ENCODE data around the gene TLR6. TPM values are rescaled to one million over a fixed set of nuclear protein-coding genes. Genes with fewer than 3 reads are reported as not detected.

Gene TLR6
- total RNA-seq, 1 experiment from 2014 or later = 4.8 TPM

DNA sequence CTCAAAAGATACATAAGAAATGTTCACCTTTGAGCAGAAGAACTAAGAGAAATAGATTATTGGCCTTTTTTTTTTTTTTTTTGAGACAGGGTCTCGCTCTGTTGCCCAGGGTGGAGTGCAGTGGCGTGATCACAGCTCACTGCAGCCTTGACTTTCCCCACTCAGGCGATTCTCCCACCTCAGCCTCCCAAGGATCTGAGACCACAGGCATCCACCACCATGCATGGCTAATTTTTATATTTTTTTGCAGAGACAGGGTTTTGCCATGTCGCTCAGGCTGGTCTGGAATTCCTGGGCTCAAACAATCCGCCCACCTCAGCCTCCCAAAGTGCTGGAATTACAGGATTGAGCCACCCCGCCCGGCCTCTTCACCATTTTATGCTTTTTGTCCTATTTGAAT, 2.9 kb upstream of the TLR6 start (continued):
- TF ChIP-seq CEBPB (IDR thresholded peaks at IDR 0.05; ENCODE audit: low read depth) (no peak), YY1 (IDR thresholded peaks at IDR 0.05; ENCODE audit: extremely low read depth, insufficient replicate concordance, low read depth, low read length) (no peak), POLR2AphosphoS5 (IDR thresholded peaks at IDR 0.05; ENCODE audit: low read depth, low read length) (no peak), FOSL1 (IDR thresholded peaks at IDR 0.05; ENCODE audit: low read depth) (no peak), CBX3 (IDR thresholded peaks at IDR 0.05; ENCODE audit: low read depth) (no peak), SRF (IDR thresholded peaks at IDR 0.05; ENCODE audit: low read depth) (no peak), TCF7L2 (IDR thresholded peaks at IDR 0.05; ENCODE audit: borderline replicate concordance, extremely low read depth, insufficient read depth, insufficient read length) (no peak), ZFX (IDR thresholded peaks at IDR 0.05) (no peak)
- TF ChIP-seq, protein P1, sequence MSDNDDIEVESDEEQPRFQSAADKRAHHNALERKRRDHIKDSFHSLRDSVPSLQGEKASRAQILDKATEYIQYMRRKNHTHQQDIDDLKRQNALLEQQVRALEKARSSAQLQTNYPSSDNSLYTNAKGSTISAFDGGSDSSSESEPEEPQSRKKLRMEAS (IDR thresholded peaks at IDR 0.05) = no peak
- TF ChIP-seq, protein P2, sequence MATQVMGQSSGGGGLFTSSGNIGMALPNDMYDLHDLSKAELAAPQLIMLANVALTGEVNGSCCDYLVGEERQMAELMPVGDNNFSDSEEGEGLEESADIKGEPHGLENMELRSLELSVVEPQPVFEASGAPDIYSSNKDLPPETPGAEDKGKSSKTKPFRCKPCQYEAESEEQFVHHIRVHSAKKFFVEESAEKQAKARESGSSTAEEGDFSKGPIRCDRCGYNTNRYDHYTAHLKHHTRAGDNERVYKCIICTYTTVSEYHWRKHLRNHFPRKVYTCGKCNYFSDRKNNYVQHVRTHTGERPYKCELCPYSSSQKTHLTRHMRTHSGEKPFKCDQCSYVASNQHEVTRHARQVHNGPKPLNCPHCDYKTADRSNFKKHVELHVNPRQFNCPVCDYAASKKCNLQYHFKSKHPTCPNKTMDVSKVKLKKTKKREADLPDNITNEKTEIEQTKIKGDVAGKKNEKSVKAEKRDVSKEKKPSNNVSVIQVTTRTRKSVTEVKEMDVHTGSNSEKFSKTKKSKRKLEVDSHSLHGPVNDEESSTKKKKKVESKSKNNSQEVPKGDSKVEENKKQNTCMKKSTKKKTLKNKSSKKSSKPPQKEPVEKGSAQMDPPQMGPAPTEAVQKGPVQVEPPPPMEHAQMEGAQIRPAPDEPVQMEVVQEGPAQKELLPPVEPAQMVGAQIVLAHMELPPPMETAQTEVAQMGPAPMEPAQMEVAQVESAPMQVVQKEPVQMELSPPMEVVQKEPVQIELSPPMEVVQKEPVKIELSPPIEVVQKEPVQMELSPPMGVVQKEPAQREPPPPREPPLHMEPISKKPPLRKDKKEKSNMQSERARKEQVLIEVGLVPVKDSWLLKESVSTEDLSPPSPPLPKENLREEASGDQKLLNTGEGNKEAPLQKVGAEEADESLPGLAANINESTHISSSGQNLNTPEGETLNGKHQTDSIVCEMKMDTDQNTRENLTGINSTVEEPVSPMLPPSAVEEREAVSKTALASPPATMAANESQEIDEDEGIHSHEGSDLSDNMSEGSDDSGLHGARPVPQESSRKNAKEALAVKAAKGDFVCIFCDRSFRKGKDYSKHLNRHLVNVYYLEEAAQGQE (IDR thresholded peaks at IDR 0.05; ENCODE audit: low read depth) = no peak

DNA sequence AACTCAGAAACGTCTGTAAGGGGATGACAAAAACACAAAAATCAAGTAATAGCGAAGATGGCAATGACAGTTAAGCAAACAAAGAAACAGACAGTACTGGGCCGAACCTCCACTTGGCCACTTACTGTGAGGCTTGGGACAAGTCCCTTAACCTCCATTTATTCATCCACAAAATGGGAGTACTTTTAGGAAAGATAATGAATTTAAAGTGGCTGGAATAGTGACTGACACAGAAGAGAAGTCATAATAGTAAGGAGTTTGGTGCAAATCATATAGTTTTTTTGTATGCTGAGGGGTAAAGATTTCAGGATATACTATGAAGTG, 1.4 kb upstream of the TLR6 start:
- DNase-seq (ENCODE audit: low read depth, low spot score) (no peak), ATAC-seq (no peak)
- Histone ChIP-seq H3K4me2 (ENCODE audit: low read length) (peak overlapping the region; percentile 90), H3K4me1 (ENCODE audit: control insufficient read depth in 1 of 2, insufficient read depth in 2 of 2, low read length in 2 of 2) (peaks cover 19 to 49% of the 10 kb centered on the region in 2 experiments), H3K27me3 (ENCODE audit: insufficient read depth, low read length) (no peaks in the 10 kb centered on the region), H3K9ac (ENCODE audit: low read length) (peak overlapping the region; percentile 53), H4K20me1 (ENCODE audit: insufficient read depth) (no peaks in the 10 kb centered on the region), H3K4me3 (replicated peaks in 1 of 2; ENCODE audit: low read depth in 1 of 2, low read length in 2 of 2) (peak overlapping the region in 1 of 2 experiments; percentile 57; a peak in 3 of 4 replicates), H3K9me3 (ENCODE audit: control insufficient read depth in 1 of 2, insufficient read depth in 1 of 2, low read depth in 1 of 2, low read length in 2 of 2) (no peaks in the 10 kb centered on the region), H3K36me3 (ENCODE audit: control insufficient read depth in 1 of 2, insufficient read depth in 2 of 2, low read length in 2 of 2) (no peaks in the 10 kb centered on the region), H2AFZ (ENCODE audit: low read depth, low read length, poor library complexity, severe bottlenecking) (peak overlapping the region; percentile 27), H3K79me2 (ENCODE audit: insufficient read depth, low read length) (no peaks in the 10 kb centered on the region), H3K27ac (ENCODE audit: low read depth, low read length) (peak overlapping the region; percentile 84), H3K9me2 (ENCODE audit: insufficient read depth) (no peaks in the 10 kb centered on the region)
- ChIA-PET POLR2A (interaction anchor here (0.7 to 1.5 kb wide), 2 partner anchors 99 to 714 kb away, joined by 3 to 4 read pairs; no protein-coding TSS in a partner anchor), RAD21 (ENCODE audit: low non-redundant PET in 1 of 2, low total read pairs in 2 of 2, uncharacterized antibody in 2 of 2, unreplicated experiment in 2 of 2) (no interaction called here), CTCF (no interaction called here)
- intact Hi-C loops (cut with micrococcal nuclease) = loop anchor here (5.0 to 10.0 kb wide), 3 partner anchors 676 to 796 kb away; no protein-coding TSS in a partner anchor
- BruUV-seq (replicated peaks) = TSS peak; percentile 91
- TF ChIP-seq POLR2A (IDR thresholded peaks at IDR 0.05; ENCODE audit: borderline replicate concordance, extremely low read depth, insufficient read depth, insufficient read length) (peak; percentile 8), SP1 (IDR thresholded peaks at IDR 0.05; ENCODE audit: low read depth) (no peak), CBX3 (IDR thresholded peaks at IDR 0.05; ENCODE audit: low read depth) (peak; percentile 6; the same call in 1 of the 2 replicates), TCF7L2 (IDR thresholded peaks at IDR 0.05; ENCODE audit: borderline replicate concordance, extremely low read depth, insufficient read depth, insufficient read length) (no peak), EZH2phosphoT487 (IDR thresholded peaks at IDR 0.05; ENCODE audit: borderline replicate concordance) (no peak), EGR1 (IDR thresholded peaks at IDR 0.05; ENCODE audit: low read depth) (no peak), ELF1 (IDR thresholded peaks at IDR 0.05; ENCODE audit: borderline replicate concordance, low read depth) (no peak), SRF (IDR thresholded peaks at IDR 0.05; ENCODE audit: low read depth) (no peak), SIN3A (IDR thresholded peaks at IDR 0.05; ENCODE audit: low read depth) (peak; percentile 16; the same call in 1 of the 2 replicates)
- TF ChIP-seq, protein P1 (IDR thresholded peaks at IDR 0.05) = no peak; the same call in none of the 2 replicates
- TF ChIP-seq, protein P3, sequence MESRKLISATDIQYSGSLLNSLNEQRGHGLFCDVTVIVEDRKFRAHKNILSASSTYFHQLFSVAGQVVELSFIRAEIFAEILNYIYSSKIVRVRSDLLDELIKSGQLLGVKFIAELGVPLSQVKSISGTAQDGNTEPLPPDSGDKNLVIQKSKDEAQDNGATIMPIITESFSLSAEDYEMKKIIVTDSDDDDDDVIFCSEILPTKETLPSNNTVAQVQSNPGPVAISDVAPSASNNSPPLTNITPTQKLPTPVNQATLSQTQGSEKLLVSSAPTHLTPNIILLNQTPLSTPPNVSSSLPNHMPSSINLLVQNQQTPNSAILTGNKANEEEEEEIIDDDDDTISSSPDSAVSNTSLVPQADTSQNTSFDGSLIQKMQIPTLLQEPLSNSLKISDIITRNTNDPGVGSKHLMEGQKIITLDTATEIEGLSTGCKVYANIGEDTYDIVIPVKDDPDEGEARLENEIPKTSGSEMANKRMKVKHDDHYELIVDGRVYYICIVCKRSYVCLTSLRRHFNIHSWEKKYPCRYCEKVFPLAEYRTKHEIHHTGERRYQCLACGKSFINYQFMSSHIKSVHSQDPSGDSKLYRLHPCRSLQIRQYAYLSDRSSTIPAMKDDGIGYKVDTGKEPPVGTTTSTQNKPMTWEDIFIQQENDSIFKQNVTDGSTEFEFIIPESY (IDR thresholded peaks at IDR 0.05; ENCODE audit: extremely low read depth, insufficient replicate concordance, low read length) = no peak
- TF ChIP-seq, protein P4, sequence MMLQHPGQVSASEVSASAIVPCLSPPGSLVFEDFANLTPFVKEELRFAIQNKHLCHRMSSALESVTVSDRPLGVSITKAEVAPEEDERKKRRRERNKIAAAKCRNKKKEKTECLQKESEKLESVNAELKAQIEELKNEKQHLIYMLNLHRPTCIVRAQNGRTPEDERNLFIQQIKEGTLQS (IDR thresholded peaks at IDR 0.05) = no peak
